WTC11 (cell line): ENCODE measurements around the gene DHRSX.

Source experiments
- AFF4 ChIP-seq: sonication (generic); formaldehyde crosslinking; IDR thresholded peaks from 2 replicates; pipeline ENCODE4 v1.8.1; 2023; ENCODE audit warnings: mild to moderate bottlenecking, missing genetic modification reagents, borderline replicate concordance
- ATF1 ChIP-seq: sonication (generic); formaldehyde crosslinking; IDR thresholded peaks from 2 replicates; pipeline ENCODE4 v1.8.1; 2023; ENCODE audit warnings: mild to moderate bottlenecking, moderate library complexity, missing genetic modification reagents
- CTCF ChIP-seq: fragments of 200-600 bp; IDR thresholded peaks from 2 replicates; pipeline ENCODE4 v1.8.0; 2022; ENCODE audit warnings: antibody characterized with exemption
- E2F1 ChIP-seq: sonication (generic); formaldehyde crosslinking; IDR thresholded peaks from 2 replicates; pipeline ENCODE4 v1.8.0; 2022; ENCODE audit warnings: mild to moderate bottlenecking, missing genetic modification reagents
- E2F5 ChIP-seq: sonication (generic); formaldehyde crosslinking; IDR thresholded peaks from 2 replicates; pipeline ENCODE4 v1.8.1; 2022; ENCODE audit warnings: mild to moderate bottlenecking, moderate library complexity, missing genetic modification reagents
- HMGXB4 ChIP-seq: sonication (generic); formaldehyde crosslinking; IDR thresholded peaks from 2 replicates; pipeline ENCODE4 v1.8.1; 2023; ENCODE audit warnings: mild to moderate bottlenecking, moderate library complexity, missing genetic modification reagents
- NFE2L1 ChIP-seq: sonication (generic); formaldehyde crosslinking; IDR thresholded peaks from 2 replicates; pipeline ENCODE4 v1.8.1; 2023; ENCODE audit warnings: missing genetic modification reagents
- NR3C1 ChIP-seq: sonication (generic); formaldehyde crosslinking; conservative IDR thresholded peaks from 2 replicates; pipeline ENCODE4 v1.8.1; 2023; ENCODE audit warnings: low read depth, mild to moderate bottlenecking, missing genetic modification reagents
- SMAD3 ChIP-seq: sonication (generic); formaldehyde crosslinking; IDR thresholded peaks from 2 replicates; pipeline ENCODE4 v1.8.0; 2022; ENCODE audit warnings: missing genetic modification reagents, mild to moderate bottlenecking, borderline replicate concordance
- SP1 ChIP-seq: sonication (generic); formaldehyde crosslinking; conservative IDR thresholded peaks from 2 replicates; pipeline ENCODE4 v1.8.1; 2022; ENCODE audit warnings: missing genetic modification reagents
- ZMAT4 ChIP-seq: fragments of 250-450 bp; sonication (Bioruptor Pico); IDR thresholded peaks from 2 replicates; pipeline ENCODE4 v1.9.0; 2021; ENCODE audit warnings: mild to moderate bottlenecking
- TF ChIP-seq, protein P1 (sequence below): sonication (generic); formaldehyde crosslinking; IDR thresholded peaks from 2 replicates; pipeline ENCODE4 v1.8.1; 2023; ENCODE audit warnings: mild to moderate bottlenecking, missing genetic modification reagents, moderate library complexity
- TF ChIP-seq, protein P2 (sequence below): sonication (generic); formaldehyde crosslinking; IDR thresholded peaks from 2 replicates; pipeline ENCODE4 v1.8.0; 2022; ENCODE audit warnings: mild to moderate bottlenecking, missing genetic modification reagents

DNA sequence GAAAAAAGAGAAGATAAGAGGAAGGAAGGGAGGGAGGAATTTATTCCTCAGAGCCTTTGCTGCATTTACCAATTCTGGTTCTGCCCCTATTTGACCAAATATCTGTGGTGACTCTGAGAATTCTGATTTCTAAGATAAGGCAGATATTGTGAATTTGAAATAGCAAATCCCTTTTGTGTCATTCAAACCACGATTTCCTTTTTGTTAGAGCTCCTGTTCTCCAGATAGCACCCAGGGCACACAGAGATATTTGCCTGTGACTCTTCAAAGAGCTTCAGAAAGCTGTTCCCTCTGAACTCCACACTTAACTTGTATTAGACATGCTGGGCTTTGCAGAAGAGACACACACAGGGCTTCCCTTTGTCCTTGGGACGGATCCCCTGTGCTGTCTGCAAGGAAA is 272.2 kb downstream of the DHRSX start:
- TF ChIP-seq CTCF (no peak), SMAD3 (CRISPR knock-in tag) (no peak), AFF4 (CRISPR knock-in tag) (no peak), NFE2L1 (CRISPR knock-in tag) (no peak), E2F5 (CRISPR knock-in tag) (no peak), ATF1 (no peak), E2F1 (CRISPR knock-in tag) (no peak), HMGXB4 (CRISPR knock-in tag) (no peak), NR3C1 (CRISPR knock-in tag) (no peak), ZMAT4 (CRISPR knock-in tag) (no peak), SP1 (CRISPR knock-in tag) (no peak)
- TF ChIP-seq, protein P1, sequence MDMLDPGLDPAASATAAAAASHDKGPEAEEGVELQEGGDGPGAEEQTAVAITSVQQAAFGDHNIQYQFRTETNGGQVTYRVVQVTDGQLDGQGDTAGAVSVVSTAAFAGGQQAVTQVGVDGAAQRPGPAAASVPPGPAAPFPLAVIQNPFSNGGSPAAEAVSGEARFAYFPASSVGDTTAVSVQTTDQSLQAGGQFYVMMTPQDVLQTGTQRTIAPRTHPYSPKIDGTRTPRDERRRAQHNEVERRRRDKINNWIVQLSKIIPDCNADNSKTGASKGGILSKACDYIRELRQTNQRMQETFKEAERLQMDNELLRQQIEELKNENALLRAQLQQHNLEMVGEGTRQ (CRISPR knock-in tag) = no peak
- TF ChIP-seq, protein P2, sequence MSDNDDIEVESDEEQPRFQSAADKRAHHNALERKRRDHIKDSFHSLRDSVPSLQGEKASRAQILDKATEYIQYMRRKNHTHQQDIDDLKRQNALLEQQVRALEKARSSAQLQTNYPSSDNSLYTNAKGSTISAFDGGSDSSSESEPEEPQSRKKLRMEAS = no peak
